OCI-LY3 (cell line): ENCODE measurements around the gene ARHGAP6.

Experiments used
- H2AFZ ChIP-seq: fragments of 200-600, 300-600 bp; shearing (Covaris generic); 2 replicates; pipeline ENCODE4 v1.6.0; 2014; ENCODE audit warnings: antibody characterized with exemption, low read depth, low read length
- H3K27ac ChIP-seq: fragments of 200-600, 300-600 bp; sonication (generic); 2 replicates; pipeline ENCODE4 v1.5.1; 2014; ENCODE audit warnings: mild to moderate bottlenecking, low read length, moderate library complexity, mixed read lengths
- H3K27me3 ChIP-seq: fragments of 200-600, 300-600 bp; sonication (generic); 2 replicates; pipeline ENCODE4 v1.6.1; 2014; ENCODE audit warnings: low read depth, low read length, mixed read lengths
- H3K36me3 ChIP-seq: fragments of 200-600, 300-600 bp; sonication (generic); replicated peaks from 2 replicates; pipeline ENCODE3; 2014; ENCODE audit warnings: low read depth, low read length, mixed read lengths
- H3K4me1 ChIP-seq: fragments of 300-600, 200-600 bp; sonication (generic); 2 replicates; pipeline ENCODE4 v1.6.1; 2014; ENCODE audit warnings: low read length, mixed read lengths
- H3K4me2 ChIP-seq: fragments of 200-600, 300-600 bp; sonication (generic); 2 replicates; pipeline ENCODE4 v1.6.1; 2014; ENCODE audit warnings: low read length, mixed read lengths
- H3K4me3 ChIP-seq: fragments of 300-600, 200-600 bp; sonication (generic); 2 replicates; pipeline ENCODE4 v1.5.1; 2014; ENCODE audit warnings: antibody characterized with exemption, mild to moderate bottlenecking, low read length, moderate library complexity
- H3K79me2 ChIP-seq: fragments of 300-600, 200-600 bp; shearing (Covaris generic); 2 replicates; pipeline ENCODE4 v1.6.1; 2014; ENCODE audit warnings: mild to moderate bottlenecking, low read length, mixed read lengths
- H3K9ac ChIP-seq: fragments of 300-600, 200-600 bp; shearing (Covaris generic); 2 replicates; pipeline ENCODE4 v1.6.0; 2014; ENCODE audit warnings: mild to moderate bottlenecking, low read length, moderate library complexity
- H3K9me3 ChIP-seq: fragments of 200-600, 300-600 bp; shearing (Covaris generic); 2 replicates; pipeline ENCODE4 v1.6.1; 2014; ENCODE audit warnings: low read length, mixed read lengths; ENCODE audit not compliant: insufficient read depth
- H4K20me1 ChIP-seq: fragments of 200-600, 300-600 bp; sonication (generic); 2 replicates; pipeline ENCODE4 v1.6.1; 2016; ENCODE audit warnings: low read length, mixed read lengths; ENCODE audit not compliant: insufficient read depth
- CTCF ChIP-seq: fragments of 200-600, 300-600 bp; sonication (generic); IDR thresholded peaks from 2 replicates; pipeline ENCODE4 v1.5.1; 2014; ENCODE audit warnings: antibody characterized with exemption, low read length, low read depth
- EZH2phosphoT487 ChIP-seq: fragments of 200-600 bp; shearing (Covaris generic); IDR thresholded peaks from 2 replicates; pipeline ENCODE4 v1.6.1; 2018; ENCODE audit warnings: antibody characterized with exemption, mixed run types, low read depth

The ARHGAP6 gene

GRCh38 chrX:11421805-11422524, 243.8 kb downstream of the ARHGAP6 start:
- Histone ChIP-seq H4K20me1 (no peaks in the 10 kb centered on the region), H3K4me1 (no peaks in the 10 kb centered on the region), H3K79me2 (no peaks in the 10 kb centered on the region), H3K9me3 (no peaks in the 10 kb centered on the region), H3K4me3 (no peak overlapping the region), H2AFZ (no peak overlapping the region), H3K27me3 (no peaks in the 10 kb centered on the region), H3K4me2 (no peak overlapping the region), H3K36me3 (no peaks in the 10 kb centered on the region), H3K27ac (no peak overlapping the region), H3K9ac (no peak overlapping the region)
- no peak for TF ChIP-seq CTCF
- no peak for TF ChIP-seq EZH2phosphoT487

- H3K9me3 ChIP-seq, result no peaks in the 10 kb centered on the region
- no peak overlapping the region for H2AFZ ChIP-seq
- H3K4me2 ChIP-seq, result no peak overlapping the region
- H3K27me3 ChIP-seq, result no peaks in the 10 kb centered on the region
- no peak overlapping the region for H3K27ac ChIP-seq
- no peak overlapping the region for H3K9ac ChIP-seq
- no peaks in the 10 kb centered on the region for H3K4me1 ChIP-seq
- H4K20me1 ChIP-seq, result no peaks in the 10 kb centered on the region
- H3K79me2 ChIP-seq, result no peaks in the 10 kb centered on the region
- H3K4me3 ChIP-seq, result no peak overlapping the region
- TF ChIP-seq EZH2phosphoT487, result no peak
- no peak for TF ChIP-seq CTCF
- no peaks in the 10 kb centered on the region for H3K36me3 ChIP-seq
Measured at GRCh38 chrX:11420851-11421250, 244.9 kb downstream of the ARHGAP6 start.

- H3K9ac ChIP-seq, result no peak overlapping the region
- TF ChIP-seq CTCF, result no peak
- TF ChIP-seq EZH2phosphoT487, result no peak
- no peaks in the 10 kb centered on the region for H4K20me1 ChIP-seq
- no peaks in the 10 kb centered on the region for H3K36me3 ChIP-seq
- H3K27ac ChIP-seq, result no peak overlapping the region
- no peak overlapping the region for H3K4me2 ChIP-seq
- H3K4me1 ChIP-seq, result no peaks in the 10 kb centered on the region
- no peaks in the 10 kb centered on the region for H3K27me3 ChIP-seq
- no peak overlapping the region for H3K4me3 ChIP-seq
- H3K9me3 ChIP-seq, result no peaks in the 10 kb centered on the region
- H3K79me2 ChIP-seq, result no peaks in the 10 kb centered on the region
- no peak overlapping the region for H2AFZ ChIP-seq
Measured at GRCh38 chrX:11419102-11419501, 246.6 kb downstream of the ARHGAP6 start.

- H4K20me1 ChIP-seq, result no peaks in the 10 kb centered on the region
- H3K4me1 ChIP-seq, result no peaks in the 10 kb centered on the region
- no peak overlapping the region for H3K27ac ChIP-seq
- no peak overlapping the region for H2AFZ ChIP-seq
- no peaks in the 10 kb centered on the region for H3K27me3 ChIP-seq
- H3K9ac ChIP-seq, result no peak overlapping the region
- H3K4me3 ChIP-seq, result no peak overlapping the region
- TF ChIP-seq EZH2phosphoT487, result no peak
- no peak for TF ChIP-seq CTCF
- no peaks in the 10 kb centered on the region for H3K79me2 ChIP-seq
- H3K4me2 ChIP-seq, result no peak overlapping the region
- no peaks in the 10 kb centered on the region for H3K36me3 ChIP-seq
- no peaks in the 10 kb centered on the region for H3K9me3 ChIP-seq
Measured at GRCh38 chrX:11416600-11416999, 249.1 kb downstream of the ARHGAP6 start.
